NOMO-1 treated with dmso at 0.1 percent for 144 hours (cell line): ENCODE measurements around the gene SH3PXD2B.
"Not testable (repeated sequence)": the region's sequence is repeated elsewhere in the genome, so short reads cannot be mapped to it uniquely, and the experiment has no call there.

Experiments used
- DNase-seq: peaks from one replicate; lab custom pipeline; 2025; ENCODE audit not compliant: unreplicated experiment; lab: John Stamatoyannopoulos, UW

SH3PXD2B gene

DNA sequence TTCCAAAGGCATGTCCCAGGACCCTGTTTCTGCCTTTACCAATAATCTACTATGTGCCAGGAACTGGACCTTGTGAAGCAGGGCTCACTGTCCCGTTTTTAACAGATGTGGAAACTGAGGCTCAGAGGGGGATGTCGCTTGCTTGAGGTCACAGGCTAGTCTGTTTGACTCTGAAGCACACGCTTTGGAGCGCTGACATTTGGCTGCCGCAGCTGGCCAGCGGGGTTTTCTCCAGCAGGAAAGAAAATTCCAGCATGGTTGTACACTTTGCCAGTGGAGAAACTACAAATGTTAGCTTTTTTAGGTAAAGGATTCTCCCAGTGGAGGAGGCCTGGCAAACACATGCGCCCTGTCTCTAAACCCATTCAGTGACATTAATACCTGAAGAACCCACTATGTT, 50.5 kb downstream of the SH3PXD2B start:
- no peak for DNase-seq

GRCh38 chr5:172403189-172403796, 51.0 kb downstream of the SH3PXD2B start:
- DNase-seq, result no peak

DNA sequence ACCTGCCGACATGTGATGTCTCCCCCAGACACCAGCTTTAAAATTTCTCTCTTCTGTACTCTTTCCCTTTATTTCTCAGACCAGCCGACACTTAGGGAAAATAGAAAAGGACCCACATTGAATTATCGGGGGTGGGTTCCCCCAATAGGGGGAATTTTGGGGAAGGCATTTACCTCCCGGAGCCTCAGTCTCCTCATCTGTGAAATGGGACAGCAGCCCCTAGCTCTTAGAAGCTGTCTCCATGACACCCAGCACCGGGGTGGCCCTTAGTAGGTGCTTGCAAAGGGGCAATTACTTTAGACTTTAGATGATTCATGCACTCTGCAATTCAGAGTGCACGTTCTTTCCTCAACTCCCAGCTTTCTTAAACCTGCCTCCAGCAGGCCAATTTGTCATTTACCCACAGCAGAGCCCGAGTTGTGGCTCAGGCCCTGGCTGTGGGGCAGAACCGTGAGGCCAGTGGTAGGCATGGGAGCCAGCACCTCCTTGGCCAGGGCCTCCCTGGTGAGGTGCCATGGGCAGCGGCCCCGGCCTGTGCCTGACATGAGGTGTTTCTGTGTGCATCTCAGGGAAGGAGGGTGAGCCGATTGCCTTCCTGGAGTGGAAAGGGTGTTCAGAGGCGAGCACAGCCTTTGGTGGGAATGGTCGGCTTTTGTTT, 51.7 kb downstream of the SH3PXD2B start:
- DNase-seq, result no peak

GRCh38 chr5:172402031-172402430, 52.3 kb downstream of the SH3PXD2B start:
- DNase-seq, result not testable (repeated sequence)

DNA sequence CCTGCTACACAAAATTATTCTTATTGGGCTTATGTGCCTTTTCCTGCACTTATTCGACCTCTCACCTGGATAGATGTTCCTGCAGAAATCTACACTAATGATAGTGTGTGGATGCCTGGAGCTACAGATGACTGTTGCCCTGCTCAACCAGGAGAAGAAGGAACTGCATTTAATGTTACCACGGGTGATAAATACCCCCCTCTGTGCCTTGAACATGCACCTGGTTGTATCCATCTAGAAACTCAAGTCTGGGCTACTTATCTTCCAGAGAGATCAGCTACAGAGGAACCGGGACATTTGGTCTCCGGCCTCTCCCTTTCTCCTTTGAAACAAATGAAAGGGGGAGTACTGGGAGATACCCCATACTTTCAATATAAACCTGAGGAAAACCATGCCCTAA, 54.5 kb downstream of the SH3PXD2B start:
- no peak for DNase-seq

- no peak for DNase-seq
Measured at GRCh38 chr5:172399336-172399735, 55.0 kb downstream of the SH3PXD2B start.

DNA sequence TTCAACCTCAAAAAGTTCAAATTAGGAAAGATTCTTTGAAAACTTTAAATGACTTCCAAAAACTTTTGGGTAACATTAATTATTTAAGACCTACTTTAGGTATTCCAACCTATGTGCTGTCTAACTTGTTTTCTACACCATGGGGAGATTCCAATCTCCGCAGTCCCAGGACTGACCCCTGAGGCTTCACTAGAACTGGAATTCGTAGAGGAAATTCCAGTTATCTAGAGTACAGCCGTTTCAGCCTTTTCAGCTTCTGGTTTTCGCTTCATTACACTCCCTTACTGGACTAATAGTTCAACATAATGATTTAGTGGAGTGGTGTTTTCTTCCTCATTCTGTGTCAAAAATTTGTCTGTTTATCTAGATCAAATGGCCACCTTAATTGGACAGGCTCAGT, 55.7 kb downstream of the SH3PXD2B start:
- not testable (repeated sequence) for DNase-seq

- not testable (repeated sequence) for DNase-seq
Measured at GRCh38 chr5:172396994-172397393, 57.3 kb downstream of the SH3PXD2B start.

GRCh38 chr5:172396220-172396619, 58.1 kb downstream of the SH3PXD2B start:
- DNase-seq, result no peak

DNA sequence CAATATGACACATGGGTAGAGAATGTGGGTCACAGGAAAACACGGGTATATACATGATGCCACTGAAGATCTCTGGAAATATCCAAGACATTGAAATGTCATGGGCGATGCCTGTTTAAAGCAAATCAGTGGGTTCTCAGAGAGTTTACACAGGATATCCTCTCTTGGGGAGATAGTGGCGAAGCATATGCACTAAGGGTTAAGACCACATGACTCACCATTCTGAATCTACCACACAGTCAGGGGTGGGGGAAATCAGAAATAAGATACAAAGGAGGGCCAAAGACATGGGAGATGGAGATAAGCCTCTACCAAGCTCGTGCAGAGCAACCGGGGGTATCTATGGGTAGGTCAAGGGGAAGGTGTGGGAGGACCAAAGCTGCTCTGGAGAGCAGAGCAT, 58.8 kb downstream of the SH3PXD2B start:
- DNase-seq, result no peak

GRCh38 chr5:172389578-172390112, 64.7 kb downstream of the SH3PXD2B start:
- DNase-seq, result no peak

DNA sequence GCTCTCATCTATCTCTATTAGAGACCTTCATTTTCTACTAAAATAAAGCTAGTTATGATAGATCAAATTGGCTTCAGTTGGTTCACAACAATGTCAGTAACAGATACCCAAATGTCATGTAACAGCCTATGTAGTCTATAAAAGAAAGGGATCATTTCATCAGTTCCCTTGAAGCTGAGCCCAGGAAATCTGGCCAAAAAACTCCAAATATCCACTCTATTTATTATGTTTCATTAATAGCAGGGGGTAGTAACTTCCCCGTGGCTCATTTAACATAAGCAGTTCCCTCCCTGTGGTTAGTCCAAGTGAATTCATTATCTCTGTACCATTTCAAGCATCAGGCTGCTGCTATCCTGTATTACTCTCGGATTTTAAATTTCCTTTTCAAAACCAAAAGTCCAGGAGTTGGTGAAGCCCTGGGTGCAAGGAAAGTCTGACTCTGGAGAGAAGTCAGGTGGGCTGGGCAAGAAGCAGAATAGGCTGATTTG, 66.0 kb downstream of the SH3PXD2B start:
- DNase-seq, result no peak

- DNase-seq, result no peak
Measured at GRCh38 chr5:172385707-172386106, 68.6 kb downstream of the SH3PXD2B start.

DNA sequence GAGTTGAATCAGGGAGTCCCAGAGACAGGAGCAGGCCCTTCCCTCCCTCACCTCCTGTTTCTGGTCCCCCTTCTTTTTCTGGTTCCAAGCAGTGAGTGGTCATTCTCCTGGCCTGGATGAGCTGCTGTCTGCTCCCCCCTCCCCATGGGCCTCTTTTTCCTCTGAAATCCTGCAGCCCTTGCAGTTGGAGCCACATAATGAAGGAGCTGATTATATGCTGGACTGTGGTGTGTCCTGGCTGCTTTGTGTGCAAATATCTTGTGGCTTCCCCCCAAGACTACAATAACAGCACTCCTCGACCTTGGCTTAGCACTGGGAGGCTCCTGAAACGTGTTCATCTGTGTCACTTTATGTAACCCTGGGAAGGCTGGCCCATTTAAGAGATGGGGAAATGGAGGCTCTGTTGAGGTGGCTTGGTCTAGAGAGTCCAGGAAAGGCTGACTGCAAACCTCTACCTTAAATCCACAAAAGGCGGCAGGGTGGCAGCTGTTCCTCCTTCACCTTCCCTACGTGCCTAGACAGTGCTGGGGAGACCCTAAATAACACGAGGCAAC, 69.2 kb downstream of the SH3PXD2B start:
- no peak for DNase-seq

DNA sequence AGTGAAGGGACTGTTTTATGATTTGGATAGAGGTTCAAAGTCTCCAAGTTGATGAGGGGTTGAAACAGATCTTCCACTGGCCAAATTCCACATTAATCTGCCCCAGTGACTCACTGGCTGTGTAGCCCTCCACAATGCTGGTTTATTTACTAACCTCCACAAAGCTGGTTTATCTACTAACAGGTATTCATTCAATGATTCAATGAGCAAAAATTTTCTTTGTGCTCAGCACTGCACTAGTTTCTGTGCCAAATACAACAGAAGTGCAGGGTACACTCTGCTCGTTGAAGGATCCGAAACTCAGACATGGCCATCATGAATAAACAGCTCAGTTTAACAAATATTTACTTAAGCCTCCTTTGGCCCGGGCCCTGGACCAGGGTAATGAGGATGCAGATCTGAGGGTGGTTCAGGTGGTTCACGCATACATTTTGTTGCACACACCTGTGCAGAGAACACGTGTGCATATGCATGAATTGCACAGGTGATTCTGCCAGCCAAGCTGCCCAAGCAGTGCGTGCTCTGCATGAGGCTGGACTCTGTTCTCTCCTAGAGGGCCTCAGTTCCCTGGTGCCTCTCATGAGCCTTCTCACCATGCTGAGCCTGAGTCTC, 71.0 kb downstream of the SH3PXD2B start:
- no peak for DNase-seq

DNA sequence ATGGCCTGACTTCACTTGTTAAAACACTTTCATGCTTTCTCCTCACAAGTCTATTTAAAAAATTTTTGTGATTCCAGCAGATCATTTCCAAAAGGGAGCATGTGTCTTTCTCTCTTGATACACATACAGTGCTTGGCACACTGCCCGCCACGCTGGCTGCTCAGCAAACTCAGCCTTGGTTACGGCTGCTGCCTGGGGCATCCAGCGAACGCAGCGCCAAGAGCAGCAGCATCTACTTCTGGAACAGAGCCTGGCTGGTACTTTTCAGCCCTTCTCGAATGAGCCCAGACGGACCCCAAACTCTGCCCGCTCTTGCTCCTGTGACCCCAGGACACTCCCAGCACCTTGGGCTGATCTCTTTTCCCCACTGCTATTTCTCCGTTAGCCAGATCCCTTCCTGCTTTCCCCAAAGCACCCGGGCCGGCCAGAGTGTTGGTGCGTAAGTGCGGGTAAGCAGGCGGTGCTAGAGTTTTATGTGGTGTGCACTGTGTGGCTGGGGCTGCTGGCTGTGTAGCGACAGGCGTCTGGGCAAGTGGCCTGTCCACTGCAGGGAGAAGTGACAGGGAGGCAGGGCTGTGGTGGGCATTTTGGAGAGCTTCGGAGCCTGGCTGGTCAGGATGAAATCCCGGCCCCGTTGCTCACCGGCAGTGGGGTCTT, 73.2 kb downstream of the SH3PXD2B start:
- DNase-seq, result no peak

DNA sequence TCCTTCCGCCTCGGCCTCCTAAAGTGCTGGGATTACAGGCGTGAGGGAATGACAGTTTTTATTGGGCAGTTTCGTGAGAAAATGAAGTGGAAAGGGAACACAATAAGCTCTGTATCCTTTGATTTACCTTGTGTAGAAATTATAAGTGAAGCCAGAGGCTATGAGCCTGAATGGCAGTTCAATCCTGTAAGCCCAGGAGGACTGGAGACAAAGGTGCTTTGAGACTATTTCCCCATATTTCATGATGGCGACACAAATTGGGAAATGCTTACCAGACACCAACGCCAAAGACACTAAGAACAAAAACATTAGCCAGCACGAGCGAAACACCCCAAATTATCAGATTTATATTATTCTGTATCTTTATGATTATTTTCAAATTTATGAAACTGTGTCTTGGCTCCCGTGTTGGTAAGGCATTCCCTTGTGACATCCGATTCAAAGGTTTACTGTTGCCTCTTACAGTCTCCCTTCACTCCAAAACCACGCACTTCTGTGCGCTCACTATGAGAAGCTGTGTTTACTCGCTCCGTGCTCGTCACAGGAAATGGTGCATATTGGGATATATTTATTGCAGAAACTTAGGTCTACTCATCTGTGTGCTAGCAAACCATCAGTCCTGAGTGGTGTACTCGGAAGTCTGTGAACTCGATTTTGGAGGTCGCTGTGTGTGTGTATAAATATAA, 73.9 kb downstream of the SH3PXD2B start:
- DNase-seq, result no peak

DNA sequence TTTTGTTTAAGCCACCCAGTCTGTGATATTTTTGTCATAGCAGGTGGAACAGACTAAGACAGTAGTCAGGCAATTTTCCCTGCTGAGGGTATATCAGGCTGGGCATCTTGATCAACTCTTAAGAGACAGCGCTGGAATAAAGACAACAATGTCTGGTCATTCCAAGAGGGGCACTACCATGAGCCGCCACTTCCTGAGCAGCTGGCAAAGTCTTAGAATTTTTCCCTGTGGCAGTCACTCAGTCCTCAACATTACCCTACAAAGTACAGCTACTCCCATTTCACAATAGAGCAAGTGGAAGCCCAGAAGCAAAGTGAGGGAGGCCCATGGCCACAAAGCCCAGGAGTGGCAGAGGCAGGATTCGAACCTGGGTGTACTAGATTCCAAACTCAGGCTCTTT, 74.8 kb downstream of the SH3PXD2B start:
- DNase-seq, result no peak

- DNase-seq, result no peak
Measured at GRCh38 chr5:172377856-172378255, 76.5 kb downstream of the SH3PXD2B start.

DNA sequence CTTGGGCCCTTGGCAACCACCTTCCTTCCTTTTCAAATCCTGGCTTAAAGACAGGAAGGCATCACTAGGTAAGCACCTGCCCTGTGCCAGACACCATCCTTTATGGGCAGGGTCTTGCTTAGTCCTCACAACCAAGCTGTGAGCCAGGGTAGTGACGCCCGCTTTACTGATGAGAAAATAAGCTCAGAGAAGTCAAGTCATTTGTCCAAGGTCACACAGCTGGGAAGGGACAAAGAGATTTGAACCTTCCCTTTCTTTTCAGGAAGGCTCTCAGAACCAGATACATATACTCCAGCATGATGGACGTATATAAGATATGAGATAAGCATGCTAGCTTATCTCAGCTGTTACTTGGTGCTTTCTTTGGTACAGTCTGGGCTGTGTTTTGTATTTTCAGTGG, 76.9 kb downstream of the SH3PXD2B start:
- no peak for DNase-seq

DNA sequence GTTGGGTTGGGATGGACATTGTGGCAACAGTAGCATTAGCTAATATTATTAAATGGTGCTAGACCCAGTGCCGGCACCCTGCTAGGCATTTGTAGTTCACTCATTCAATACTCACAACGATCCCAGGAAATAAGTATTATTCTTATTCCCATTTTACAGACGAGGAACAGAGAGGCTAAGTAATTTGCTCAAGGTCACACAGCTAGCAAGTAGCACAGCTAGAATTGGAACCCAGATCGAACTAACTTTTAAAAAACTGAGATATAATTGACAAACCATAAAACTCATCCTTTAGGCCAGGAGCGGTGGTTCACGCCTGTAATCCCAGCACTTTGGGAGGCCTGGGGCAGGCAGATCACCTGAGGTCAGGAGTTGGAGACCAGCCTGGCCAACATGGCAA, 79.5 kb downstream of the SH3PXD2B start:
- no peak for DNase-seq
